ENCODE data around the gene CFAP61.

Gene CFAP61

DNA sequence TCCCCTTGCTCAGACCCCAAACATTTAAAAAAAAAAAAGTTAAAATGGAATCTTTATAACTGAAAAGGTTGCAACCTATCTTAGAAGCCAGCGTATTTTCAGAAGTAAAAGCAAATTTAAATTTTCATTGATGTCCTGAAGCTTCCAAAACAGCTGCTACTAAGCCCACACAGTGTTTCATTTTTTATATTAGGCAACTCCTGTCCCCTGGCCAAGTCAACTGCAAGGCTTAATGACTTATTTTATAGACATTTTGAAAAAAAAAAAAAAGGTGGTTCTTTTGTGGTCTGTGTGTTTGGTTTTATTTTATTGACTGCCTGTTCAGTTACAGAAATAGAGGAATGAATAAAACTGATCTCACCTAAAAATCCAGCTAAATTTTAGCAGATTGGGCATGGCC is 13.0 kb downstream of the CFAP61 start:
- DNase-seq, result no peak
- Histone ChIP-seq H3K27me3 (ENCODE audit: insufficient read depth, low read depth, severe bottlenecking) (no peaks in the 10 kb centered on the region), H3K4me3 (ENCODE audit: low read depth, low read length) (no peak overlapping the region), H3K36me3 (no peaks in the 10 kb centered on the region), H3K9me3 (ENCODE audit: severe bottlenecking) (no peaks in the 10 kb centered on the region), H3K27ac (no peak overlapping the region)
- TF ChIP-seq, protein P1, sequence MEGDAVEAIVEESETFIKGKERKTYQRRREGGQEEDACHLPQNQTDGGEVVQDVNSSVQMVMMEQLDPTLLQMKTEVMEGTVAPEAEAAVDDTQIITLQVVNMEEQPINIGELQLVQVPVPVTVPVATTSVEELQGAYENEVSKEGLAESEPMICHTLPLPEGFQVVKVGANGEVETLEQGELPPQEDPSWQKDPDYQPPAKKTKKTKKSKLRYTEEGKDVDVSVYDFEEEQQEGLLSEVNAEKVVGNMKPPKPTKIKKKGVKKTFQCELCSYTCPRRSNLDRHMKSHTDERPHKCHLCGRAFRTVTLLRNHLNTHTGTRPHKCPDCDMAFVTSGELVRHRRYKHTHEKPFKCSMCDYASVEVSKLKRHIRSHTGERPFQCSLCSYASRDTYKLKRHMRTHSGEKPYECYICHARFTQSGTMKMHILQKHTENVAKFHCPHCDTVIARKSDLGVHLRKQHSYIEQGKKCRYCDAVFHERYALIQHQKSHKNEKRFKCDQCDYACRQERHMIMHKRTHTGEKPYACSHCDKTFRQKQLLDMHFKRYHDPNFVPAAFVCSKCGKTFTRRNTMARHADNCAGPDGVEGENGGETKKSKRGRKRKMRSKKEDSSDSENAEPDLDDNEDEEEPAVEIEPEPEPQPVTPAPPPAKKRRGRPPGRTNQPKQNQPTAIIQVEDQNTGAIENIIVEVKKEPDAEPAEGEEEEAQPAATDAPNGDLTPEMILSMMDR (IDR thresholded peaks at IDR 0.05; ENCODE audit: low read depth, low read length), result no peak

DNA sequence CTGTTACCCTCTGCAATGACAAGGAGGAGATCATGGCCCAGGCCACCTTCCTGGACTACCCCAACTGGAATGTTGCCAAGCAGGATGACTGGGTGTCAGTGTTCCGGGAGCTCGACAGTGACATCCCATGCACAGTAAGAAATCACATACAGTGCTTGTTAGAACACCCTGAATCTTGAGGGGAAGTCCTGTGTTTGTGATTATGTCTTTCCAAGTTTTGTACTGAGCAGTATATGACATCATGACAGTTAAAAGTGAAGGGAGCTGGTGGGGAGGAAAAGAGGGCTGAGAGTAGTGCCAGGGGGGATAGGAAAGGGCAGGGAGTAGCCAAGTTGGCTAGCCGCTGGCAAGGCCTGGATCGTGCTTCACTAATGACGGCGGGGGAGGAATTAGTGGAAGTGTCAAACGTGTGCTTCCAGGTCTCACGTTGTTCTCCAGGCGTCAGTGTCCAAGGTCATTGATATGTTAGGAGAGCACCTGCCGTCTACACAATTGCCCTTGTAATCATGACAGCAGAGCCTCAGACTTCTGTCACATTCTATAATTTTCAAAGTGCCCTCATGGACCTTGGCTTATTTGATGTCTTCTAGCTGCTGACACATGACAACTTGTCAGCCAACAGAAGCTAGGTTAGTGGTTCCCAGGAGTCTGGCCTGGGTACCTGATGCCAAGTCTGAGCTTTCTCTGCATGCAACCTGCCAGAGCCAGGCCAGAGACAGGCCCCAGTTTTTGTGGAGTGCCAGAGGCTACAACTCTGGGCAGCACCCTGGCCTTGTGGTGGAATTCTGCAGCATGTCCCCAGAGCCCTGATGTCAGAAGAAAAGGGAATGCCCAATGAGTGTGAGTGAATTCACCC is 18.8 kb downstream of the CFAP61 start:
- H3K4me3 ChIP-seq (ENCODE audit: low read depth, low read length), result no peak overlapping the region
- H3K27me3 ChIP-seq (ENCODE audit: insufficient read depth, low read depth, severe bottlenecking), result no peaks in the 10 kb centered on the region
- no peaks in the 10 kb centered on the region for H3K9me3 ChIP-seq (ENCODE audit: severe bottlenecking)
- no peak overlapping the region for H3K27ac ChIP-seq
- DNase-seq, result no peak
- TF ChIP-seq, protein P1 (IDR thresholded peaks at IDR 0.05; ENCODE audit: low read depth, low read length), result no peak
- H3K36me3 ChIP-seq, result no peaks in the 10 kb centered on the region

DNA sequence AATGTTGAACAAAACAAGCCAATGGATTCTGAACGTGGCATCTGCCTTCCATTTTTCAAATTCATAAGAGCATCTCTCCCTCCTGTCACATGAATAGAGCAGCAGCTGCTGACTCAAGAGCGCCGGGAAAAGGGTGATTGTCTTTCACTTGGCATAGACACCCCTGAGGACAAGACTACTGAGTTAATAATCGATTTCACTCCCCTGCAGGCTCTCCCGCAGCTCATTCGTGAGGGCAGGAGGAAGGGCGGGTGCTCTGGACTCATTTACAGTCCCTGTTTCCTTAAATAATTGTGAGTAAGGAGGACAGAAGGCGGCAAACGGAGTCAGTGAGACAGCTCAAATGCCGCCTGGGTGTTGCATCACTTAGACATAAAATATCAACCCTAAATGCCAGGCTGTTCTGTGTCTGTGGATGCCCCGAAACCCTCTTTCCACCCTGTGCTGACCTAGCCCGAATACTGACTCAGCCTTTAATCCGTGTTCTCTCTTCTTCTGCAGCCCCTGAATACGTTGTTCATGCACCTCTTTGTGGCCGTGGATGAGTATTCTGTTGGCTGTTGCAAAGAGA is 21.6 kb downstream of the CFAP61 start:
- no peaks in the 10 kb centered on the region for H3K9me3 ChIP-seq (ENCODE audit: severe bottlenecking)
- H3K27me3 ChIP-seq (ENCODE audit: insufficient read depth, low read depth, severe bottlenecking), result no peaks in the 10 kb centered on the region
- TF ChIP-seq, protein P1 (IDR thresholded peaks at IDR 0.05; ENCODE audit: low read depth, low read length), result no peak
- H3K27ac ChIP-seq, result no peak overlapping the region
- no peak for DNase-seq
- no peaks in the 10 kb centered on the region for H3K36me3 ChIP-seq
- no peak overlapping the region for H3K4me3 ChIP-seq (ENCODE audit: low read depth, low read length)

DNA sequence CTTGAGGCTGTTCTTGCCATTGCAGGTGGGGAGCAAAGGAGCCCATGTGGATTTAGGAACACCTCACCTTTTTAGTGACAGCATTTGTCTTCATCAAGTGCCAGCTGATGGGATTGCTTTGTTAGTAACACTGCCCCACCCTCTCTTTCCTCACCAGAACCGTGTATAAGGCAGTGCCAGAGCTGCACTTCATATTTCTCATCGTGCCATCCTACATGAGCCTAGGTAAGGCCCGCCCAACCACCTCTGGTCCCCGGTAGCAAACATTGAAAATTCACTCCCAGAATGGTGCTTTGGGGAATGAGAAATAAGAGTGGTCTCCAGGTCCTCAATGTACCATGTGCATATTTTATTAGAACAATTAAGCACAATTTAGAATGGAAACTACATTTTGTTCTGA is 22.7 kb downstream of the CFAP61 start:
- H3K36me3 ChIP-seq, result no peaks in the 10 kb centered on the region
- H3K9me3 ChIP-seq (ENCODE audit: severe bottlenecking), result no peaks in the 10 kb centered on the region
- no peaks in the 10 kb centered on the region for H3K27me3 ChIP-seq (ENCODE audit: insufficient read depth, low read depth, severe bottlenecking)
- DNase-seq, result no peak
- TF ChIP-seq, protein P1 (IDR thresholded peaks at IDR 0.05; ENCODE audit: low read depth, low read length), result no peak
- H3K27ac ChIP-seq, result no peak overlapping the region
- H3K4me3 ChIP-seq (ENCODE audit: low read depth, low read length), result no peak overlapping the region

DNA sequence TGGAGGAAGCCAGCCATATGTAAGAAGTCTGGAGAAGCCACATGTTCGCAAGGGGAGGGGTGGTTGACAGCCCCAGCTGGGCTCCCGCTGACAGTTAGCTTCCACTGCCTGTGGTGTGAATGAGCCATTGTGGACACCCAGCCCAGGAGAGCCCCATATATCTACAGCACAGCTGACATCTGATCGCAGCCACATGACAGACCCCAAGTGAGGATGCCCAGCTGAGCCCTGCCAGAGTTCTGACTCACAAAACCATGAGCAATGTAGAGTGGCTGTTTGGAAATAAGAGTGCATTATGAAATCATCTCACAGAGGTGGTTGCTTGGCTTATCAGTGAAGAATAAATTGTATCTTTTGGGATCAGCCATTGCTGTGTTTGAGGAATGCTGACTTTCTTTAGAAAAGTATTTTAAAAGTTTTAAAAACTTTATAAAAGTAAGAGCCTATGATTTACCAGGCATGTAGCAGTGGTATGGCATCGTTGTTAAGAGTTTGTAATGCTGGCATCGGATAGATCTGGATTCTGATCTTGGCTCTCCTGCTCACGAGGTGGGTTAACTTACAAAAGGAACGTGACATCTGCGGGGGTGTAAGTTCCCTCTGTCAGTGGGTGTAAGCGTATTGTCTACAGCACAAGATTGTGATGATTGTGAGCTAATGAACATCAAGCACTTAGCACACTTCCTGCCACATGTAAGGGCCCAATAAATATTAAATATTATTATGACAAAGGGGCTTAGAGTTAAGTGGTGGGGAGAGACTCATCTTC is 24.1 kb downstream of the CFAP61 start:
- Histone ChIP-seq H3K27me3 (ENCODE audit: insufficient read depth, low read depth, severe bottlenecking) (no peaks in the 10 kb centered on the region), H3K36me3 (no peaks in the 10 kb centered on the region), H3K27ac (no peak overlapping the region), H3K4me3 (ENCODE audit: low read depth, low read length) (no peak overlapping the region), H3K9me3 (ENCODE audit: severe bottlenecking) (no peaks in the 10 kb centered on the region)
- no peak for DNase-seq
- TF ChIP-seq, protein P1 (IDR thresholded peaks at IDR 0.05; ENCODE audit: low read depth, low read length), result no peak
